ENCODE measurements around the gene ACAD11. TPM values are rescaled to one million over a fixed set of nuclear protein-coding genes. Genes with fewer than 3 reads are reported as not detected.

The ACAD11 gene
- total RNA-seq, 2 experiments from 2014 or later: 18.5 to 23.5 TPM

- no TSS peak for BruUV-seq (replicated peaks)
- no peak overlapping the region for H3K4me2 ChIP-seq (ENCODE audit: low read length)
- no peaks in the 10 kb centered on the region for H4K20me1 ChIP-seq (ENCODE audit: insufficient read depth, low read length)
- no peak overlapping the region for H3K4me3 ChIP-seq (ENCODE audit: low read depth, low read length, poor library complexity, severe bottlenecking)
- no peak overlapping the region for H2AFZ ChIP-seq (ENCODE audit: low read length)
- DNase-seq (ENCODE audit: low spot score): no peak
- POLR2A ChIA-PET: interaction anchor here (0.6 to 3.3 kb wide), 6 partner anchors 9 to 177 kb away, joined by 3 to 22 read pairs (median 5); no protein-coding TSS in a partner anchor
- H3K9me3 ChIP-seq (ENCODE audit: low read length): no peaks in the 10 kb centered on the region
- H3K9me2 ChIP-seq (ENCODE audit: insufficient read depth, low read length): no peaks in the 10 kb centered on the region
- H3K36me3 ChIP-seq (ENCODE audit: insufficient read depth, low read length): peaks cover 25% of the 10 kb centered on the region; the same call in 1 of the 2 replicates
- CTCF ChIA-PET (ENCODE audit: unreplicated experiment): no interaction called here
- H3K79me2 ChIP-seq (ENCODE audit: insufficient read depth, low read depth, low read length): no peaks in the 10 kb centered on the region
- intact Hi-C loops (cut with micrococcal nuclease; ENCODE audit: unreplicated experiment): no loop called here
- H3K4me1 ChIP-seq (ENCODE audit: insufficient read depth, low read length, poor library complexity, severe bottlenecking): no peaks in the 10 kb centered on the region
- H3K27ac ChIP-seq (ENCODE audit: low read depth, low read length, poor library complexity, severe bottlenecking): no peak overlapping the region
- TF ChIP-seq EZH2phosphoT487 (IDR thresholded peaks at IDR 0.05; ENCODE audit: borderline replicate concordance, low read depth, low read length): no peak
- TF ChIP-seq CTCF (conservative IDR thresholded peaks at IDR 0.05; ENCODE audit: low read length): no peak
Observed at GRCh38 chr3:132682201-132682600, 22.6 kb upstream of the ACAD11 start.

GRCh38 chr3:132681421-132681820 lies 21.8 kb upstream of the ACAD11 start:
- Histone ChIP-seq H3K4me2 (ENCODE audit: low read length) (no peak overlapping the region), H3K9me2 (ENCODE audit: insufficient read depth, low read length) (no peaks in the 10 kb centered on the region), H4K20me1 (ENCODE audit: insufficient read depth, low read length) (no peaks in the 10 kb centered on the region), H3K4me1 (ENCODE audit: insufficient read depth, low read length, poor library complexity, severe bottlenecking) (no peaks in the 10 kb centered on the region), H2AFZ (ENCODE audit: low read length) (no peak overlapping the region), H3K27ac (ENCODE audit: low read depth, low read length, poor library complexity, severe bottlenecking) (no peak overlapping the region), H3K79me2 (ENCODE audit: insufficient read depth, low read depth, low read length) (no peaks in the 10 kb centered on the region), H3K36me3 (ENCODE audit: insufficient read depth, low read length) (peaks cover 33% of the 10 kb centered on the region), H3K4me3 (ENCODE audit: low read depth, low read length, poor library complexity, severe bottlenecking) (no peak overlapping the region), H3K9me3 (ENCODE audit: low read length) (no peaks in the 10 kb centered on the region)
- POLR2A ChIA-PET: interaction anchor here (0.6 to 2.3 kb wide), 4 partner anchors 12 to 132 kb away, joined by 3 to 12 read pairs (median 6); no protein-coding TSS in a partner anchor
- intact Hi-C loops (cut with micrococcal nuclease; ENCODE audit: unreplicated experiment): no loop called here
- CTCF ChIA-PET (ENCODE audit: unreplicated experiment): no interaction called here
- no peak for TF ChIP-seq CTCF (conservative IDR thresholded peaks at IDR 0.05; ENCODE audit: low read length)
- no peak for TF ChIP-seq EZH2phosphoT487 (IDR thresholded peaks at IDR 0.05; ENCODE audit: borderline replicate concordance, low read depth, low read length)
- DNase-seq (ENCODE audit: low spot score): no peak
- BruUV-seq (replicated peaks): no TSS peak

GRCh38 chr3:132679911-132680310 lies 20.3 kb upstream of the ACAD11 start:
- intact Hi-C loops (cut with micrococcal nuclease; ENCODE audit: unreplicated experiment): no loop called here
- Histone ChIP-seq H3K27ac (ENCODE audit: low read depth, low read length, poor library complexity, severe bottlenecking) (no peak overlapping the region), H4K20me1 (ENCODE audit: insufficient read depth, low read length) (no peaks in the 10 kb centered on the region), H3K4me1 (ENCODE audit: insufficient read depth, low read length, poor library complexity, severe bottlenecking) (no peaks in the 10 kb centered on the region), H3K79me2 (ENCODE audit: insufficient read depth, low read depth, low read length) (no peaks in the 10 kb centered on the region), H3K4me2 (ENCODE audit: low read length) (no peak overlapping the region), H3K9me3 (ENCODE audit: low read length) (no peaks in the 10 kb centered on the region), H3K9me2 (ENCODE audit: insufficient read depth, low read length) (no peaks in the 10 kb centered on the region), H2AFZ (ENCODE audit: low read length) (no peak overlapping the region), H3K4me3 (ENCODE audit: low read depth, low read length, poor library complexity, severe bottlenecking) (no peak overlapping the region), H3K36me3 (ENCODE audit: insufficient read depth, low read length) (peaks cover 47% of the 10 kb centered on the region)
- DNase-seq (ENCODE audit: low spot score): no peak
- ChIA-PET CTCF (ENCODE audit: unreplicated experiment) (no interaction called here), POLR2A (interaction anchor here (0.7 kb wide), 1 partner anchor 15 kb away, joined by 3 read pairs; no protein-coding TSS in a partner anchor)
- no TSS peak for BruUV-seq (replicated peaks)
- TF ChIP-seq EZH2phosphoT487 (IDR thresholded peaks at IDR 0.05; ENCODE audit: borderline replicate concordance, low read depth, low read length) (no peak), CTCF (conservative IDR thresholded peaks at IDR 0.05; ENCODE audit: low read length) (no peak)

Data from OCI-LY7 (cell line).